GM19193 (cell line): Measurements from ENCODE around the gene ABCC4.

Source experiments
- POLR2A ChIP-seq: IDR thresholded peaks from 4 replicates; pipeline ENCODE4 v1.6.1; 2011; ENCODE audit not compliant: insufficient read depth, insufficient read length; ENCODE audit errors: extremely low read depth

Gene ABCC4

DNA sequence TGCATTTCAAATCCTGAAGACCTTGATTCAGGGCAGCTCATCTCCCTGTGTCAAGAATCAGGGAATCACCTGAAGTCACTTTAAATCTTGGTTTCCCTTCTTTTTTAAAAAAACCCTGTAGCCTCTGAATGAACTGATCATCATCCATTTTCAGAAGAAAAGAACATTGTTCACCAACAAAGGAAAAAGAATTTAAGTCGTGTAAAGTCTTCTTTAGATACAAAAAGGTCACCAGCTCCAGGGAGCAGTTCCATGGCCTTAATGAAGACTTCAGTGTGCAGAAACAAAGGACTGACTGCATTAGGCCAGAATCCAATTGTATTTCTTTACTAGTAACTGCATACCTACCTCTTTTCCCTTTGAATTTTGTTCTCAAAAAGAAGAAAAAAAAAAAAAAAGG, 245.0 kb downstream of the ABCC4 start:
- TF ChIP-seq POLR2A, result no peak

DNA sequence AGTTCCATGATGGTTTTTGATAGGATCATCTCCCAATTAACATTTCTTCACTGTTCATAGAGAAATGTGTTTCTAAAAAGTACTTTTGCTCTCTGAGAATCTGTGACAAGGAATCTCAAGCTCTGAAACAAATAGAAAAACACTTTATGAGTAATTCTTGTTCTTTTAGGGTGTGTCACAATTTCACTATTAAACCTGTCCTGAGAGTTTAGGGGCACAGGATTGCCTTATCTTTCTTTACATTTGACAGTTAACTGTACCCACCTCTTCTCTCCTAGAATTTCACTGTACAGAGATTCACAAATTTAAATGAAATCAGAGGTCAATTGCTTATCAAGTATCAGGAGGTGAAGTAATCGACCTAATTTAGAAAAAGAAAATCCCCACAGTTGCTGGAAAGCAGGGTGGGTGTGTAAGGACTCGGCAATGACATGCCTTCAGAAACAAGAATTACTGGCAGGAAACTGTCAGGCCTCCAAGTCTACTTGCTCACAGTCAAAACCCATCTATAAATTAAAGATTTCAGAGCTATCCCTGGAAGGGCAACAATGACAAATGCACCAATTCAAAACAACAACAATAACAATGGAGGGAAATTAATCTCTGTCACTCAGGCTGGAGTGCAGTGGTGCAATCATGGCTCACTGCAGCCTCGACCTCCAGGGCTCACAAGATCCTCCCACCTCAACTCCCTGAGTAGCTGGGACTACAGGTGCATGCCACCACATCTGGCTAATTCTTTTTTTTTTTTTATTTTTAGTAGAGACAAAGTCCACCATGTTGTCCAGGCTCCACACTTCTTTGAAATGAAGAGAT, 250.2 kb downstream of the ABCC4 start:
- TF ChIP-seq POLR2A, result no peak

DNA sequence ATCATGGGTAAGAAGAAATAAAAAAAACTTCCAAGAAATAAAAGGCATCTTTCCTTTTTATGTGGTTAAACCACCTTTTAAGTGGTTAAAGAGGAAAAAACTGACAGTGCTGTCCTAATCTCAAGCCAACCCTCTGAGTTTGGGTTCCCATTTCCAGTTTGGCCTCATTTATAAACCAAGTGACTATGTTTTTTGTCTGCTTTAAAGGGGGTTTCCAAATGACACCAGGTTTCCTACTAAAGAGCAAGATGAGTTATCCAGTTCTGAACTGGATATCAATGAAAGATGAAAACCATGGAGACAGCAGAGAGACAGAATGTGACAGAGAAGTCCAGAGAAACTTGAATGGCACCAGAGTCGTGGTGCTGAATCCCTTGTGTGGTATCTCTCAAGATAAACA, 251.5 kb downstream of the ABCC4 start:
- TF ChIP-seq POLR2A, result no peak

DNA sequence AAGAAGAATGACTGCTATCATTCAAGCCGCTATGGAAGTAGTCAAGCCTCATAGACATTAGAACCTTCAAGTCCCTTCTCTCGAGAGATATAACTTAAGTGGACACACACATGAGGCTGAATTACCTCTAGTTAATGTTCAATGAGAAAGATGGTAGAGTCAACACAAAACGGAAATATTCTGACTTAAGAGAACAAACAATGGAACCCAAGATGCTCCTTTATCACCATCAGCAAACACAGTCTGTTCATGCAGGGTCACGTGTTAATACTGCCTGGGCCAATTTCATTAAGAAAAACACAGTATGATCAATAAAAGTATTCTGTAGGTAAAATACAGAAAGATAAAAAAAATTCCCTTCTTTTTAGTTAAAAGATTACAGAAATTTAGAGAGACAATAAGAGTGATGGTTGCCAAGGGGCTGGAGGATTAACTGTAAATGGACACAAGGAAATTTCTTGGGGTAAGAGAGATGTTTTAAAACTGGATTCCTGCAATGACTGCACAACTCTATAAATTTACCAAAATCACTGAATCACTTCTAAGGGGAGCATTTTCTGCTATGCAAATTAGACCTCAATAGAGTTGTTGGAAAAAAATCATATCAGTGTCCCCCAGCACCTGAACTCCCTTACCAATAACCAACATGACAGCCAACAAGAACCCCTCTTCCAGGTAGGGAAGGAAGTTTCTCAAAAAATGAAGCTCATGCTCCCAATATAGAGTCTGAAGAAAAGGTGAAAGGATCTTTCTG, 256.6 kb downstream of the ABCC4 start:
- TF ChIP-seq POLR2A, result no peak

DNA sequence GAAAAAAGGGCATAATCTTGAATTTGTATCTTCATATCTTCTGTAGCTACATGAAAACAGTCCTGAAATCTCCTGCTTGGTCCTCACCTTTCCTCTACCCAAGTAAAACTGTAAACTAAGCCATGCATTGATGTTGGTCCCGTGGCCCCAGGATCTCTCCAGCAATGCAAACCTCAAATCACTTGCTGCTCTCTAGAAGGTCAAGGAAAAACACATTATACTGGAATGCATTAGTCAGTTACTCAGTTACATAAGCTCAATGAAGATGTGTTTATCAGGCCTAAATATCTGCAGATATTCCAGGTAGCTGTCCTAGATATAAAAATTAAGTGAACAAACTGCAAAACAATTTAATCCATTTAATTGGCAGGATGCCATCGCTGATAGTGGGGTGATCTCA, 261.8 kb downstream of the ABCC4 start:
- no peak for TF ChIP-seq POLR2A

DNA sequence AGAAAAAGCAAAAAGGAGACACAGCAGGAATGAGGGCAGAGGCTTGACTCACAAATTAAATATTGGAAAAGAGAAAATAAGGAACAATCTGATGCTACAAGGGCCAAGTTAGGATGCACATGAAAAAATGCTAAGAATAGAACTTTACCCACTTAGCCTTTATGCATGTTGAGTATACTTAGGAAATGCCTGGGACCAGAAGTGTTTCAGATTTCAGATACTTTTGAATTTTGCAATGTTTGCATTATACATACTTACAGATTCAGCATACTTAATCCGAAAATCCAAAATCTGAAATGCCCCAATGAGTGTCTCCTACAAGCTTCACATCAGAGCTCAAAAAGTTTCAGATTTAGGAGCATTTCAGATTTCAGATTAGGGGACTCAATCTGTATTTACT, 262.3 kb downstream of the ABCC4 start:
- TF ChIP-seq POLR2A, result no peak

DNA sequence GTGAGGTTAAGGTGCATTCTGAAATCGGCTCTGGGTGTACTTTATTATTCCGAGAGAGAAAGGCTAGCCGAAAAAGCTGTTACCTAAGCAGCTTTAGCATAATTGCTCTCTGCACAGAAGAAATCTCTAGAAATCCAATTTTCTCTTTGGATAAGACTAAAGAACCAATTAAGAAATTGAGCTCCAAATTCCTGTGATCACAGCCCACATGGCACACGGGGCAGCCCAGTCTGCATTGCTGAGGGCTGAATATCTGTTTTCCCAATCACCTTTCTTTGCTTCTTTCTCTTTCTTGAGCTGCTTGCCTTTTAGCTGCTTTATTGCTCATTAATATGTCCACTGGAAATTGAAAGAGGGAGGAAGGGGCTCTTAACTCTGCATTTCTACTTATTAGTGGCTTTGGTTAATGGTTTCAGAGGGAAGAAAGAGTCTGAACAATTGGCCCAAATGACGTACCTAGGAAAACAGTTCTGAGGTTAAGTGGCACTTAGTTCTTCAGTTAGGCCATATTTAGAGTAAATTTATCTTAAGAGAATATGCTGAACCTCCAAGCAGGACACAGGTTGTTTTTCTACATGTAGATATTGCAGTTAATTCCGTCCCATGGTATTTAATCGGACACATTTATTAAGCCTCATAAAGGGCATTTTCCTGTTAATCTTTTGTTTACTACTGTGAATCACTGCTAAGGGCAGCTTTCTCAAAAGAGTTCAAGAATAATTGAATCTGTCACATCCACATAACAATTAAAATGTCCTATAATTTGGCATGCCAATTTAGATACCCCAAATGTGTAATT, 265.7 kb downstream of the ABCC4 start:
- TF ChIP-seq POLR2A, result no peak

DNA sequence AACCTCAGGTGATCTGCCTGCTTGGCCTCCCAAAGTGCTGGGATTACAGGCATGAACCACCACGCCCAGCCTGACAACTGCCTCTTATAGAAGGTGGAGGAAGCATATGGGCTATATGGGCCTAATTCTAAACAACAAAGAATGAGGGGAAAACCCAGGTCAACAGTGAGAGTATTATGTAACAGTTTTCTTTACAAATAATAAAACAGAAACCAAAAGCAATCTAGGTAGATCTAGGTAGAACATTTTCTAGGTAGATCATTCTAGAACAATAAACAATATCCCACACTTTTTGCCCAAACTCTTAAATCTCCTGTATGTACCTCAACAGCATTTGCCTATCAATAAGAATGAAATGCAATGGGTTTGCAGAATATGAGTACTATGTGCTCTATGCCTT, 267.4 kb downstream of the ABCC4 start:
- TF ChIP-seq POLR2A, result no peak

DNA sequence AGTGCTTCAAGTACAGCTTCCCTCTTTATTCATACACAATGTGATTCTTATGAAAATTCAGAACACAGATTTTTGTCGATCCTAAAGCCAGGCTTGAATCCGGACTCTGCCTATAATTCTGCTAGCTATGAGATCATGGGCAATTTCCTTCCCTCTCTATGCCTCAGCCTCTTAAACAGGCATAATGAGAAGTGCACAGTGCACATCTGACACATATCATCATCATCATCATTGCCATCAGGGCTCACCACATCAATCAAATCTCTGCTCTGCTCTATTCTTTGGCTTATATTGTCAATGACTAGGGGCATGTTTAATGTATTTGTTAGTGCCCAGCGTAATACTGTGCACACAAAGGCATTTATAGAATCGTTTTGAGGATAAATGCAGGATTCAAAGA, 269.1 kb downstream of the ABCC4 start:
- TF ChIP-seq POLR2A, result no peak

DNA sequence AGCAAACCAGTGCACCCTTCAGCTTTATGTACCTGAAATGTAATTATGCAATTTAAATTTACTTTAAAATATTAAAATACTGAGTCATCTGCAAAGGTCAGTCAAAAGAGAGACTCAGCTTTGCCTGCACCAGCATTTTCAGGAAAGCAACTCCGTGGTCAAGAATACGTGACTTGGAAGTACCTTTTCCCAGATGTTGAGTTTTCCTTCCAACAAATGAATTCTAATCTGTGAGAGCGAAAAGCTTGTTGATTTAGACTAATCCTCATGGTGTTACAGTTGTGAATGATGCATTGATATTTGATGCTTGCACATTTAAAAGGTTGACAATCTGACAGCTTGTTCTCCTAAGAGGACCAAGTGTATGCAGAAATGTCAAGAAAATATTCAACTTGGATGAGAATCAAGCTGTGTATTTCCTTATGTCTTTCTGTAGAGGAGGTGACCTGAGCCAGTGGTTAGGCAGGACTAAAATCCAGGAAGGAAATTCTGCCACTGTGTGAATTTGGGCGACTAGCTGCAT, 270.4 kb downstream of the ABCC4 start:
- TF ChIP-seq POLR2A, result no peak

DNA sequence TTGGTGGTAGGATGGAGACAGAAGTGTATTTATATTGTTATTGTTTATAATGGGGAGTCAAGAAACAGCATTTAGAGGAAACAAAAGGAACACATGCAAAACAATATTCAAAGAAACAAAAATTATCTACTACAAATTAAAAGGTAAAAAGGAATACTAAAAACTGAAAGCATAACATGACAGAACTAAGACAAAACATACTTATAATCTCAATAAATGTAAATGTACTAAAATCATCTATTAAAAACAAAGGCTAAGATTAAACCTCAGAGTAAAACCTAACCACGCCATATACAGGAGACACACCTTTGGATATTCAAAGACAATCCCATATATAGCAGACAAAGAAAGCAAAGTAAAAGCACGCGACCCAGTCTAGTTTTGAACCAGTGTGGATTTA, 273.6 kb downstream of the ABCC4 start:
- TF ChIP-seq POLR2A, result no peak

DNA sequence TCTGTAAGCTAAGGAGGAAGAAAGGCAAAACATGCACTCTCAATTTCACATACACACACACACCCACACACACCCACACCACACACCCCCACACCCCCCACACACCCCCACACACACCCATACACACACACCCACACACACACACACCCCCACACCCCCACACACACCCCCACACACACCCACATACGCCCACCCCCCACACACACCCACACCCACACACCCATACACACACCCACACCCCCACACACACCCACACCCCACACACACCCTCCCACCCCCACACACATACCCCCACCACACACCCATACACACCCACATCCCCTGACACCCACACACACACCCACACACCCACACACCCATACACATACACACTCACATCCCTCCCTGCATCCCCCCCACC, 276.1 kb downstream of the ABCC4 start:
- no peak for TF ChIP-seq POLR2A

DNA sequence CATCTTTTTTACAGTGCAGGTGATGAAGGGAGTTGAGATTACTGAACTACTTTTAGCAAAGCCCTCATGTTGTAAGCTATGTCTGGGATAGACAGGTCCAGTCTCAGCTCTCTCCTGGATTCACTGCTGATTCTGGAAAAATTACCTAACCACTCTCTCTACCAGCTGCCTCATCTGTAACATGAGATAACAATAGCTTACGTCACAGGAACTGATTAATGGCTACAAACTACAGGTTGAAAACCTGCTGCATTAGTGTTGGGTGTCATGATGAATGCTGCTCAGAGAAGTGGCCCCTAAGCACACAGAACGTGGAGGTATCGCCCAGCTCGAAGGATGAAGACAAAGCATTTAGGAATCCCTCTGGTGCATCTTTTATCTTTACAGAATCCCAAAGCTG, 277.8 kb downstream of the ABCC4 start:
- no peak for TF ChIP-seq POLR2A

DNA sequence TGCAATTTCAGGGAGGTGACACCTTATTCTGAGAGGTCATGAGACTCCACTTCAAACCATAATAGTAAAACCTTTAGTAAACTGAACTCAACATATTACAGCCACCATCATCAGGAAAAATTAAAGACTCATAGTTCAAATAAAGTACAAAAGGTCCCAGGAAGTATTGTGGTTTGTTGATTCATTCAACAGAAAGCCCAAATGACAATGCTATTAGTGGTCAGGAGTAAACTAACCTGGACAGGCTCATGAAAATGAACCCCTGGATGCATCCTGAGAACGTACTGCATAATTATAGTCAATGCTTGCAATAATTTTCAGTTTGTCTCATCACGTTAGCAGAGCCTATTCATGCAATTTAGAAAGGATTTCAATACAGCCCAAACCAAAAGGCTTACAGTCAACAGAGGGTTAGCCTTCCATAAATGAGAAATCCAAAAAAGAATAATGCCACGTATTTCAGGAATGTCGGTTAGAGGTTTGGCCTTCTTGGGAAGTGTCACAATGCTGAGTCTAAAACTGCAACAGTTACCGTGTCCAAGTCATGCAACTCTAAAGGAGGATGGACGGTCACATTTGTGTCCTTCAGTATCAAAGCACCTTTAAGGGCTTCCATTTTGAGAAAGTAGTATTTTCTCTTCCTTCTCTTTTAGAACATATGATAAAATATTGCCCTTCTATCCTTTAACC, 280.8 kb downstream of the ABCC4 start:
- TF ChIP-seq POLR2A, result no peak

DNA sequence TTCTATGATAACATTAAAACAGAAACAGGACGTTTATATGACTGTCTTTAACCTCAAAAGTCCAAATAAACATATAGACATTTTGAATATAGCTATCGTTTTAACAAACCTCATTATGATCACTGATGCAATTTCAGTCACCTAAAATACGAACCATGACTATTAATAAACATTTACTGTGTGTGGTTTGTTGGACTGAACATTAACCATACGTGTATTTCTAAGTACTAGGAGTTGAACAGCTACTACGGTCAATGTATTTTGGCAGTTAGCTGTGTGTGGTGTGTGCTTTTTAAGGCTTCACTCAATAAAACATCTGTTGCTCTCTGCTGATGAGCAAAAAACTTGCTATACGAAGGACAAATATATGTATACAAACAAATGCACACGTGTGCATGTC, 281.4 kb downstream of the ABCC4 start:
- no peak for TF ChIP-seq POLR2A
